ENCODE results near the gene PHLDA3. TPM values are rescaled to one million over a fixed set of nuclear protein-coding genes. Genes with fewer than 3 reads are reported as not detected.

The PHLDA3 gene
- total and polyA plus RNA-seq, 8 donors: 4.0 to 66.5 (median 25.7) TPM

DNA sequence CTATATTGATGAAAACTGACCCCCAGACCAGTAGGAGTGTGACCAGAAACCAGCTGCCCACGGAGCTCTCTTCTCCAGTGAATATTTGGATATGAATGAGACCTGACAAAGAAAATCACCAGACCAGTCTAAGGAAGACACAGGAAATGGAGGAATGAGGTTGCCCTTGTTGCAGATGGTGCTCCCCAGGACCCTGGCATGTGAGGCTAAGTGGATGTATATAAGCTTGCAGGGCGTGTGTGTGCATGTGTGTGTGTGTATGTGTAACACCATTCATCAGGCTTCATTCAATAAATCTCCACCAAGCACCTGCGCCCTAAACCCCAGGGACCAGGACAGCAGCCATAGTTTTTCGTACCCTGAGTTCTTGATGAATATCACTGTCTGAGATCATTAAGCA, 14.4 kb downstream of the PHLDA3 start:
- TF ChIP-seq POLR2A (IDR thresholded peaks at IDR 0.05) (no peak), POLR2AphosphoS5 (IDR thresholded peaks at IDR 0.05) (no peak), EP300 (IDR thresholded peaks at IDR 0.05) (no peak)
- TF ChIP-seq, protein P1, sequence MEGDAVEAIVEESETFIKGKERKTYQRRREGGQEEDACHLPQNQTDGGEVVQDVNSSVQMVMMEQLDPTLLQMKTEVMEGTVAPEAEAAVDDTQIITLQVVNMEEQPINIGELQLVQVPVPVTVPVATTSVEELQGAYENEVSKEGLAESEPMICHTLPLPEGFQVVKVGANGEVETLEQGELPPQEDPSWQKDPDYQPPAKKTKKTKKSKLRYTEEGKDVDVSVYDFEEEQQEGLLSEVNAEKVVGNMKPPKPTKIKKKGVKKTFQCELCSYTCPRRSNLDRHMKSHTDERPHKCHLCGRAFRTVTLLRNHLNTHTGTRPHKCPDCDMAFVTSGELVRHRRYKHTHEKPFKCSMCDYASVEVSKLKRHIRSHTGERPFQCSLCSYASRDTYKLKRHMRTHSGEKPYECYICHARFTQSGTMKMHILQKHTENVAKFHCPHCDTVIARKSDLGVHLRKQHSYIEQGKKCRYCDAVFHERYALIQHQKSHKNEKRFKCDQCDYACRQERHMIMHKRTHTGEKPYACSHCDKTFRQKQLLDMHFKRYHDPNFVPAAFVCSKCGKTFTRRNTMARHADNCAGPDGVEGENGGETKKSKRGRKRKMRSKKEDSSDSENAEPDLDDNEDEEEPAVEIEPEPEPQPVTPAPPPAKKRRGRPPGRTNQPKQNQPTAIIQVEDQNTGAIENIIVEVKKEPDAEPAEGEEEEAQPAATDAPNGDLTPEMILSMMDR (IDR thresholded peaks at IDR 0.05): no peak
- Histone ChIP-seq H3K27me3 (peaks cover 0 to 7% (median 0%) of the 10 kb centered on the region in 3 donors), H3K9me3 (no peaks in the 10 kb centered on the region), H3K4me3 (no peak overlapping the region), H3K27ac (no peak overlapping the region), H3K36me3 (no peaks in the 10 kb centered on the region), H3K4me1 (peaks cover 16 to 39% (median 21%) of the 10 kb centered on the region in 4 donors)
- 75 to 85% (median 82%) methylated on average over 4 of the region's 4 CpGs for WGBS, 5 donors
- no peak for DNase-seq
- intact Hi-C loops (cut with DNase I; ENCODE audit: low total_unique reads): no loop called here

DNA sequence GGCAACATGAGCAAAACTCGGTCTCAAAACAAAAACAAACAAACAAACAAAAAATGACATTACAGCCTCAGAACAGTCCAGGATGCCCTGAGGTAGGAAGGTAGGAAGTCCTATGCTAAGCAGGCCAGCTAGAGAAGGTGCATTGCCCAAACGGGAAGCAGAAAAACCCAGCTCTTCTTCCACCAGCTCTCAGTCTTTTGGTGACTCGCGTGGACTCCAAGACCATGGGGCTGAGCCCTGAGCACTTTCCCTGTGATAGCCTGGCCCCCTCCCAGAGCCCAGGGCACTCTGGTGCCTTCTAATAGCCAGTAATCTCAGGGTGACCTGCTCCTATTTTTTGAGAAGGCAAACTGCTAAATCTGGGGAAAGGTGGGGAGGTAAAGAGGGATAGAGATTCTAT, 16.1 kb downstream of the PHLDA3 start:
- no peaks in the 10 kb centered on the region for H3K36me3 ChIP-seq
- no peak for DNase-seq
- peak in 1 of 3 donors; percentile 15 for TF ChIP-seq POLR2AphosphoS5 (IDR thresholded peaks at IDR 0.05)
- TF ChIP-seq POLR2A (IDR thresholded peaks at IDR 0.05): no peak
- no peak for TF ChIP-seq EP300 (IDR thresholded peaks at IDR 0.05)
- intact Hi-C loops (cut with DNase I; ENCODE audit: low total_unique reads): no loop called here
- no peaks in the 10 kb centered on the region for H3K9me3 ChIP-seq
- no peak overlapping the region for H3K4me3 ChIP-seq
- WGBS, 5 donors: 27 to 88% (median 53%) methylated on average over 4 of the region's 4 CpGs
- no peak overlapping the region for H3K27ac ChIP-seq
- H3K27me3 ChIP-seq: peaks cover 0 to 7% (median 0%) of the 10 kb centered on the region in 3 donors
- peaks cover 16 to 45% (median 27%) of the 10 kb centered on the region in 4 donors for H3K4me1 ChIP-seq

DNA sequence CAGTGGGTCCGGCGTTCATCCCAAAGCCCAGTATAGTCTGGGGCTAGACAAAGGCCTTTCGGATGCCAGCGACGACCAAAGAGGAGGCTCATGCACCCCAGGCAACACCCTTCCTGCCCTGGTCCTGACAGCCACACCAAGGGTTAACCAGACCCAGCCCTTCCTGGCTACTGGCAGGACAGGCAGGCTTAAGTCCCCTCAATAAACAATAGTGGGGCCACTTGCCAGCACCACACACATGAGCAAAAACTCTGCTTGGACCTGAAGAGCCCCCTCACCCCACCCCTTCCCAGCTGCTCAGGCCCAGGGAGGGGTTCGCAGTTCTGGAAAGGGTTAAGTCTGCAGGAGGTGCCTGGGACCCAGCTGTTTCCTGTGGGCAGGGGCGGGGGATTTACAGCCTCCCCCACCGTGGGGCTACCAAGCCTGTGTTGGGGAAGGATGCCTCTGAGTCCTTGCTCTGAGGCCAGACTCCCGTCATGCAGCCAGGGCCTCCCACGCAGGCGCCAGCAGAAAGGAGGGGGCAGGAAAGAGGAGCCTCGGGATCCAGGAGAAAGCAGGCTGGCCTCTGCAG, 18.2 kb downstream of the PHLDA3 start:
- Histone ChIP-seq H3K27me3 (peaks cover 0 to 7% (median 0%) of the 10 kb centered on the region in 3 donors), H3K9me3 (no peaks in the 10 kb centered on the region), H3K4me1 (peaks cover 6 to 30% (median 24%) of the 10 kb centered on the region in 4 donors), H3K4me3 (no peak overlapping the region), H3K27ac (peak overlapping the region; percentile 27 to 64 (median 43)), H3K36me3 (no peaks in the 10 kb centered on the region)
- intact Hi-C loops (cut with DNase I; ENCODE audit: low total_unique reads): no loop called here
- peak in 1 of 2 donors; percentile 85 for DNase-seq
- no peak for TF ChIP-seq POLR2AphosphoS5 (IDR thresholded peaks at IDR 0.05)
- no peak for TF ChIP-seq POLR2A (IDR thresholded peaks at IDR 0.05)
- TF ChIP-seq, protein P1 (IDR thresholded peaks at IDR 0.05): no peak
- no peak for TF ChIP-seq EP300 (IDR thresholded peaks at IDR 0.05)
- 24 to 40% (median 37%) methylated on average over 9 to 12 of the region's 12 CpGs for WGBS, 5 donors

DNA sequence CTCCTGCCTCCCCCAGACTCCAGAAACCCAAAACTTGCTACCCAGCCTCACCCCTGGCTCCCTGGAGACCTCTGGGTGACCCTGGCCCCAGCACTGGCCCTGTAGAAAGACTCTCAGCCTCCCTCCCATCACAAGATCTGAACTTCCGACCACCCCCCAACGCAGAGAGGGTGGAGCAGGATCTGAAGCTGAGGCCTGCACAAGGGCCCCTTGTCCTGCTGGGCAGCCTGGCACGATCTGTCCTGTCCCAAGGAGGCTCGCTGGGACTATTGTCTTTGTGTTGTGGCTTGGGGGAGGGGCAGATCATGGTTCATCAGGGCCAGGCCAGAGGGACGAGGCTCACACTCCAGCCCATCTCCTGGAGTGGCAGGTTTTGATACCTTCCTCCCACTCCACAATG, 20.0 kb downstream of the PHLDA3 start:
- H3K36me3 ChIP-seq: no peaks in the 10 kb centered on the region
- TF ChIP-seq EP300 (IDR thresholded peaks at IDR 0.05) (no peak), POLR2A (IDR thresholded peaks at IDR 0.05) (no peak), POLR2AphosphoS5 (IDR thresholded peaks at IDR 0.05) (no peak)
- TF ChIP-seq, protein P1 (IDR thresholded peaks at IDR 0.05): no peak
- no peaks in the 10 kb centered on the region for H3K9me3 ChIP-seq
- 53 to 87% (median 61%) methylated on average over 3 to 5 of the region's 5 CpGs for WGBS, 5 donors
- peak in 1 of 2 donors; percentile 50 for DNase-seq
- H3K4me1 ChIP-seq: peaks cover 6 to 27% (median 21%) of the 10 kb centered on the region in 4 donors
- H3K4me3 ChIP-seq: no peak overlapping the region
- H3K27ac ChIP-seq: peak overlapping the region in 4 of 5 donors; percentile 0 to 47 (median 18)
- intact Hi-C loops (cut with DNase I; ENCODE audit: low total_unique reads): no loop called here
- H3K27me3 ChIP-seq: peaks cover 0 to 7% (median 0%) of the 10 kb centered on the region in 3 donors
